ENCODE data around the gene ALDOC. TPM values are rescaled to one million over a fixed set of nuclear protein-coding genes. Genes with fewer than 3 reads are reported as not detected.

The ALDOC gene
- total RNA-seq, 1 experiment from 2014 or later: 6.0 TPM

DNA sequence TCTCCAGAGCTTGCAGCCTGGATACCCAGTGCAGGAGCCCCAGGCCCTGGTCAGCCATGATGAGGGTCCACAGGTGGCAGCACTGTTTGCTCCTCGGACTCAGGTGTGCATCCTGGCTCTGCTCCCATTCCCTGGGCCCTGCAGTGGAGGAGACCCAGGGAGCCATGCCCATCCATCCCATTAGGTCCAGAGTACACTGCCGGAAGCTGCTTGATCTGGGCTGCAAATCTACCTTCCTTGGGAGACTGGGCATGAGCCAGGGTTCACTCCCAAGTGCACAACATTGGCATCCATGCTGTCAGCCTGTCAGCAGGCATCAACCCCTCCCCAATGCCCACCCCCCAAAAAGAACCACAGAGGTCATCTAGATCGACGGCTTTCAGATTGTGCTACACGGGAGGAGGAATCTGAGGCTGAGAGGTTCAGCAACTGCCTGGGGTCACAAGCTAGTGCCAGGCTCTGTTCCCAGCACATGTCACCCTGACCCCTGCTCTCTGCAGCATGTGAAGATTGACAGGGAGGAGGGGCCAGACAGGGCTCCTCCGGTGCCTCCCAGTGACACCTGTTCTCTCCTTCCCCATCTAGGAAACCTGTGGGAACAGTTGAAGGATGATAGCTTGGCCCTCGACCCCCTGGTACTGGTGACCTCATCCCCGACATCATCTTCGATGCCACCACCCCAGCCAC lies 40.0 kb downstream of the ALDOC start:
- ChIA-PET POLR2A (interaction anchor here (1.3 to 1.7 kb wide), 2 partner anchors 29 to 44 kb away, joined by 4 to 8 read pairs; no protein-coding TSS in a partner anchor), CTCF (interaction anchor here (0.9 to 5.7 kb wide), 7 partner anchors 11 to 41 kb away, joined by 3 to 49 read pairs (median 3); no protein-coding TSS in a partner anchor)
- BruUV-seq (replicated peaks): no TSS peak
- H3K4me1 Mint-ChIP-seq (ENCODE audit: insufficient read depth, unreplicated experiment): peaks cover 14% of the 10 kb centered on the region
- no peak for DNase-seq (ENCODE audit: unreplicated experiment)
- peaks cover 12% of the 10 kb centered on the region for H3K27me3 Mint-ChIP-seq (ENCODE audit: insufficient read depth, unreplicated experiment)
- no peak overlapping the region for H3K4me3 Mint-ChIP-seq (ENCODE audit: unreplicated experiment)
- TF ChIP-seq, protein P1, sequence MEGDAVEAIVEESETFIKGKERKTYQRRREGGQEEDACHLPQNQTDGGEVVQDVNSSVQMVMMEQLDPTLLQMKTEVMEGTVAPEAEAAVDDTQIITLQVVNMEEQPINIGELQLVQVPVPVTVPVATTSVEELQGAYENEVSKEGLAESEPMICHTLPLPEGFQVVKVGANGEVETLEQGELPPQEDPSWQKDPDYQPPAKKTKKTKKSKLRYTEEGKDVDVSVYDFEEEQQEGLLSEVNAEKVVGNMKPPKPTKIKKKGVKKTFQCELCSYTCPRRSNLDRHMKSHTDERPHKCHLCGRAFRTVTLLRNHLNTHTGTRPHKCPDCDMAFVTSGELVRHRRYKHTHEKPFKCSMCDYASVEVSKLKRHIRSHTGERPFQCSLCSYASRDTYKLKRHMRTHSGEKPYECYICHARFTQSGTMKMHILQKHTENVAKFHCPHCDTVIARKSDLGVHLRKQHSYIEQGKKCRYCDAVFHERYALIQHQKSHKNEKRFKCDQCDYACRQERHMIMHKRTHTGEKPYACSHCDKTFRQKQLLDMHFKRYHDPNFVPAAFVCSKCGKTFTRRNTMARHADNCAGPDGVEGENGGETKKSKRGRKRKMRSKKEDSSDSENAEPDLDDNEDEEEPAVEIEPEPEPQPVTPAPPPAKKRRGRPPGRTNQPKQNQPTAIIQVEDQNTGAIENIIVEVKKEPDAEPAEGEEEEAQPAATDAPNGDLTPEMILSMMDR (IDR thresholded peaks at IDR 0.05; ENCODE audit: unreplicated experiment): no peak
- H3K36me3 Mint-ChIP-seq (ENCODE audit: insufficient read depth, unreplicated experiment): no peaks in the 10 kb centered on the region
- H3K9me3 Mint-ChIP-seq (ENCODE audit: unreplicated experiment): no peaks in the 10 kb centered on the region
- no peak overlapping the region for H3K27ac Mint-ChIP-seq (ENCODE audit: low read depth, unreplicated experiment)
- intact Hi-C loops (cut with micrococcal nuclease): no loop called here

DNA sequence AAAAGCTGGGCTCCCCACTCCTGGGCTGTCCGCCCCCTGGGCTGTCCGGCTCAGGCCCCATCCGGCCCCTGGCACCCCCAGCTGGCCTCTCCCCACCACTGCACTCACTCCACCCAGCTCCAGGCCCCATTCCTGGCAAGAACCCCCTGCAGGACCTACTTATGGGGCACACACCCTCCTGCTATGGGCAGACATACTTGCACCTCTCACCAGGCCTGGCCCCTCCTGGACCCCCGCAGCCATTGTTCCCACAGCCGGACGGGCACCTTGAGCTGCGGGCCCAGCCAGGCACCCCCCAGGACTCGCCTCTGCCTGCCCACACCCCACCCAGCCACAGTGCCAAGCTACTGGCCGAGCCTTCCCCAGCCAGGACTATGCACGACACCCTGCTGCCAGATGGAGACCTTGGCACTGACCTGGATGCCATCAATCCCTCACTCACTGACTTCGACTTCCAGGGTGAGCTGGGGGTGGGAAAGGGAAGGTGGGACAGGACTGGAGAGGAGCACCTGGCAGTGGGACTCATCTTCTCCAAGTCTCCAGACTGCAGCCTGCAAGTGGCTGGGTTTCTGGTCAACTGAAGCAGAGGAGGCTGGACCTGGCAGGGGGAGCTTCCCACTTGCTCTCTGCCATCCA lies 41.8 kb downstream of the ALDOC start:
- CTCF ChIA-PET: interaction anchor here (0.7 to 5.7 kb wide), 4 partner anchors 8 to 40 kb away, joined by 3 to 49 read pairs (median 4); no protein-coding TSS in a partner anchor
- H3K27ac Mint-ChIP-seq (ENCODE audit: low read depth, unreplicated experiment): no peak overlapping the region
- BruUV-seq (replicated peaks): no TSS peak
- H3K4me1 Mint-ChIP-seq (ENCODE audit: insufficient read depth, unreplicated experiment): peaks cover 14% of the 10 kb centered on the region
- POLR2A ChIA-PET: interaction anchor here (0.5 to 1.8 kb wide), 5 partner anchors 9 to 42 kb away, joined by 3 to 7 read pairs (median 3); no protein-coding TSS in a partner anchor
- no peaks in the 10 kb centered on the region for H3K36me3 Mint-ChIP-seq (ENCODE audit: insufficient read depth, unreplicated experiment)
- TF ChIP-seq, protein P1 (IDR thresholded peaks at IDR 0.05; ENCODE audit: unreplicated experiment): no peak
- H3K27me3 Mint-ChIP-seq (ENCODE audit: insufficient read depth, unreplicated experiment): peaks cover 12% of the 10 kb centered on the region
- no peaks in the 10 kb centered on the region for H3K9me3 Mint-ChIP-seq (ENCODE audit: unreplicated experiment)
- no peak for DNase-seq (ENCODE audit: unreplicated experiment)
- intact Hi-C loops (cut with micrococcal nuclease): no loop called here
- no peak overlapping the region for H3K4me3 Mint-ChIP-seq (ENCODE audit: unreplicated experiment)

DNA sequence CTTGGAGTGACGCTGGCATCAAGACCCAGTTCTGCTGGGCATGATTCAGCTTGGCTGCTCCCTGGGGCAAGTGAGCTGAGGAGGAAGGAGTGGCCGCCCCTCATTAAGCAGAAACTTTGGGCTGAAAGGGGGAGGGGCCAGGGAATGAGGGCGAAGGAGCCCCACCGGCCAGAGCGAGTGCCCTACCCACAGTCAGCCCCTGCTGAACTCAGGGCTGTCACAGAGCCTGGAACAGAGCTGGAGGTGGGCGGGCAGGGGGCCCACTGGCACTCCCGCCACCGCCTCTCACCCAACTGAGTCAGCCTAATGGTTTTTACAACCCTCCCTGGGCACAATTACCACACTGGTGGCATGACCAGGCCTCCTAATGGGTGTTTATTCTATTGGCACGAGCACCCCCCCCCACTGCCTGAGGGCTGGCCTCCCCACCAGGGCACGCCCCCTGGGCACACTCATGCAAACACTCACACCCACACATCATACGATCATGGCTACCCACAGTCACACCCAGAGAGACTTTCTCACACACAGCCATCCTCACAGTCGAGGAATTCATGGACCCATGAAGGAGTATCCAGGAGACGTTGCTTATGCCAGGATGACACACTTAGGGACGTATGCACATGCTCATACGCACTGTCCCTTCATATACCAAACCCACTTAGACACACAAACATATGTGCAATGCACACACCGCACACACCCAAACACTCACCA lies 43.4 kb downstream of the ALDOC start:
- ChIA-PET POLR2A (interaction anchor here (0.8 to 1.1 kb wide), 2 partner anchors 27 to 29 kb away, joined by 4 to 7 read pairs; partner anchors contain the start of gene FOXN1), CTCF (interaction anchor here (0.6 to 5.7 kb wide), 2 partner anchors 38 to 86 kb away, joined by 3 to 49 read pairs; no protein-coding TSS in a partner anchor)
- H3K36me3 Mint-ChIP-seq (ENCODE audit: insufficient read depth, unreplicated experiment): no peaks in the 10 kb centered on the region
- intact Hi-C loops (cut with micrococcal nuclease): no loop called here
- no peak overlapping the region for H3K27ac Mint-ChIP-seq (ENCODE audit: low read depth, unreplicated experiment)
- TF ChIP-seq, protein P1 (IDR thresholded peaks at IDR 0.05; ENCODE audit: unreplicated experiment): no peak
- H3K4me3 Mint-ChIP-seq (ENCODE audit: unreplicated experiment): no peak overlapping the region
- H3K27me3 Mint-ChIP-seq (ENCODE audit: insufficient read depth, unreplicated experiment): peaks cover 12% of the 10 kb centered on the region
- no TSS peak for BruUV-seq (replicated peaks)
- H3K9me3 Mint-ChIP-seq (ENCODE audit: unreplicated experiment): no peaks in the 10 kb centered on the region
- peaks cover 19% of the 10 kb centered on the region for H3K4me1 Mint-ChIP-seq (ENCODE audit: insufficient read depth, unreplicated experiment)
- peak; percentile 38 for DNase-seq (ENCODE audit: unreplicated experiment)

All from MCF 10A (cell line).